Inferior parietal cortex (tissue), 1 donor: ENCODE measurements around the gene LRRC74B.

ENCODE experiments used
- DNase-seq: peaks from one replicate; pipeline ENCODE4 v3.0.0-alpha.2; 2016; ENCODE audit errors: extremely low spot score

Gene LRRC74B

DNA sequence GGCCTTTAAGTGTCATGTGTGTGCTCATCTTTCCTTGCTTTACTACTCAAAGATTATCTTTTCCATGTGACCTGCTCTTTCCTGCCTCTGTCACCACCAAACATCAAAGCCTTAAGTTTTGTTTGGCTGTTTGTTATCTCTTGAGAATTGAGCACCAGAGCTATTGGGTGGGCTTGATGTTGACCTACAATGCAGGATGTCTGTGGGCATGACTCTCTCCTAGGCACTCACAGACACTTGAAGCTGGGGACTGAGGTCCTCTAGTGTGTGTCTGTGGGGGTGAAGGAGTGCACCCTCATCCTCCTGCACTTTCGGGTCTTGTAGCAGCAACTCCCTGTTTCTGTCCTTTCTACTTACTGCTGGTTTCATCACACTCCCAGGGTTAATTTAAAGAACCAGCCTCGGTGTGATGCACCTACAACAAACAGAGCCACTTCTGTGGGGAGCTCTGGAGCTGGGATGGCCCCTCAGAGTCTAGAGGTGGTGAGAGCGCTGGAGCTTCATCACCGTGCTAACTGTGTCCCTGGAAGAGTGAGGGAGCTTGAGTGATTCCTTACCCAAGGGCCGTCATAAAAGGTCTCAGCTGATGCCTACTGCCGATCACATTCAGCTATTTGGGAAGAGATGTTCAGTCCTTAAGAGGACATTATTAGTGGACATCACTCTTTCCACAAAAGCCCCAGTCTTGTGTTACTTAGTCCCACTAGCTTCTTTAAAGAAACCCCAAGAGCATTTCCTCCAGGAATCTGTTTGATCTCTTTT, 56.3 kb downstream of the LRRC74B start:
- DNase-seq: no peak

GRCh38 chr22:21102659-21103267, 57.0 kb downstream of the LRRC74B start:
- DNase-seq: peak; percentile 84

DNA sequence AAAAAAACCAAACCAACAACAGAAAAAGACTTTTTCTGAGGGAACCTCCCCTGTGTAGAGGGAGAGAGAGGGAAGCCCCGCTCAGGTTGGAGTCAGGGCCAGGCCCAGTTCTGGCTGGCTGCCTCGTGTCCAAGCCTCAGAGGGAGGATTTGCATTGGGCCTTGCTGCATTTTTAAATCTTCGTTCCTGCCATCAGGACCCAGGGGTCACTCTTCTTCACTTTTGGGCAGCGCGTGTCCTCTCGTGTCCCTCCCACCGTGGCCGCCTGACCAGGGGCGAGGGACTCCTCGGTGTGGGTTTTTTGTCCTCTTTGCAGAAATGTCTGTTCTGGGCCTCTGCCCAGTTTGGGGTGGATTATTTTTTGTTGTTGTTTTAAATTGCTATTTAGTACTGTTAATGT, 57.9 kb downstream of the LRRC74B start:
- DNase-seq: no peak

DNA sequence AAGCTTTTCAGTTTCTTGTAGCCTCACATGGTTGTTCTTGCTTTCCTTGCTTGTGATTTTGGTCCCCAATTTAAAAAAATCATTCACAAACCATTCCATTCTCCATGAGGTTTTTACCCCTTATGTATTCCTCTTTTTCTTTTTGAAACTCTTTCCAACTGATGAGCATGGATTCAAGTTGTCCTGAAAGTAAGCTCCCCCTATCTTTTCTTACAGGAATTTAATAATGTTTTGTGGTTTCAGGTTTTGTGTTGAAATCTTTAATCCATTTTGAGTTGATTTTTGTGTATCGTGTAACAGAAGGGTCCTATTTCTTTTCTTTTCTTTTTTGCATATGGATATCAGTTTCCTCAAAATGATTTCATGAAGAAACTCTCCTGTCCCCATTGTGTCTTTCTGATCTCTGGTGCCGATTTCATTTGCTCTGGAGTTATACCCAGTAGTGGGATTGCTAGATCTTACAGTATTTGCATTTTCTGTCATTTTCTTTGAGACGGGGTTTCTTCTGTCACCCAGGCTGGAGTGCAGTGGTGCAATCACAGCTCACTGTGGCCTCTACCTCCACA, 58.5 kb downstream of the LRRC74B start:
- DNase-seq: no peak

DNA sequence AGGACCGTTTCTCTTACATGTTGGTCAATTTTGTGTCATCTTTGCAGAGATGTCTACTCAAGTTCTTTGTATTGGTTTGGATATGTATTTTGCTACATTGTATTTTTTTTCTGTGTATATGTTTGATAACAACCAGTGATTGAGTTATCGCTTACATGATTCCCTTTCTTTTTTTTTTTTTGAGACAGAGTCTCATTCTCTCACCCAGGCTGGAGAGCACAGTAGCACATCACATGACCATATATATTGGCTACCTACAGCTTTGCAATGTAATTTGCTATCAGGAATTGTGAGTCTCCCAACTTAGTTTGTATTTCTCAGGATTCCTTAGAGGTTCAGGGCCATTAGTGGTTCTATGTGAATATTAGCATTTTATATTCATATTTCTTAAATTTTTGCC, 59.5 kb downstream of the LRRC74B start:
- no peak for DNase-seq

DNA sequence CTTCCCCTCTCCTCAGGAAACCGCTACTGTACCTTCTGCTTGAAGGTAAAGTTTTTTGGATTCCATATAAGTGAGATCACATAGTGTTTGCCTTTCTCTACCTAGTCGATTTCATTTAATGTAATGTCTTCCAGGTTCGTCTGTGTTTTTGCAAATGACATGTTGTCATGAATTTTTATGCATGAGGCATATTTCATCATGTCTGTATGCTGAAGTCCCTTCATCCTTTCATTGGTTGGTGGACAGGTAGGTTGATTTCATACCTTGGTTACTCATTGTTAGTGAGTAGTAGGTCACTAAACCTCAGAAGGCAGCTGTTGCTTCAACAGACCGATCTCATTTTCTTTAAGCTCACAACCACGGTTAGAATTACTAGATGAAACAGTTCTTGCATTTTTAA, 60.3 kb downstream of the LRRC74B start:
- DNase-seq: no peak

DNA sequence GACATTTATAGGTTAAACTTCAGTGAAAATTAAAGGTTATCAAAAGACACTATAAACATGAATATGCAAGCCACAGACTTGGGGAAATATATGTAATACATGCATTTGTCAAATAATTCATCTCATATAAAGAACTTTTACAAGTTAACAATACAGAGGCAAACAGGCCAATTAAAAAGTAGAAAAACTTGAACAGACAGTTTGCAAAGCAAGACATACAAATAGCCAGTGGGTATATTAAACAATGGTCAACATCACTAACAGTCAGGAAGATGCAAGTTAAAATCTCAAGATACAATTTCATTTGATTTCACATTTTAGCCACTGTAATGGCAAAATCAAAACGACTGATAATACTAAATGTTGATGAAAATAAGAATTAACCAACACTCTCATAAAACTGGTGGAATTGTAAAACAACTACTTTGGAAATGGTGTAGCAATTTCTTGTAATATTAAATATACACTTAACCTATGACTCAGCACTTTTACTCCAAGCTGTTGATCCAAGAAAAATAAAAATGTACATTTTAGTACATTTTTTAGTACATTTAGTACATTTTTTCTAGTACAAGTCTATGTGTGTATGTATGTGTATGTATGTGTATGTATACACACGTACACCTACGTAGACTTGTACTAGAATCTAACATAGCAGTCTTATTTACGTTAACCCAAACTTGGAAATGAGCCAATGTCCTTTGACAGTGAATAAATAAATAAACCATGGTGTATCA, 62.8 kb downstream of the LRRC74B start:
- DNase-seq: no peak
